OCI-LY3 (cell line): ENCODE data around the gene PIK3C3.

Experiments used
- EZH2phosphoT487 ChIP-seq: fragments of 200-600 bp; shearing (Covaris generic); IDR thresholded peaks from 2 replicates; pipeline ENCODE4 v1.6.1; 2018; ENCODE audit warnings: antibody characterized with exemption, mixed run types, low read depth
- TF ChIP-seq, protein P1 (sequence below): fragments of 200-600, 300-600 bp; sonication (generic); IDR thresholded peaks from 2 replicates; pipeline ENCODE4 v1.5.1; 2014; ENCODE audit warnings: antibody characterized with exemption, low read length, low read depth

DNA sequence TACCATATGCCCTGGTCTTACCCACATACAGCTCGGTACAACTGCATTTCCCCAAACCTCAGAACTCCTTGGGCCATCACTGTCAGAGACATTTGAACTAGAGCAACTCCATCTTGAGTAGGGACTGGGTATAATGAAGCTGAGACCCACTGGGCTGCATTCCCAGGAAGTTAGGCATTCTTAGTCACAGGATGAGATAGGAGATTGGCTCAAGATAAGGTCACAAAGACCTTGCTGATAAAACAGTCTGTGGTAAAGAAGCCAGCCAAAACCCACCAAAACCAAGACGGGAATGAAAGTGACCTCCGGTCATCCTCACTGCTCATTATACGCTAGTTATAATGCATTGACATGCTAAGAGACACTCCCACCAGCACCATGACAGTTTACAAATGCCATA is 131.3 kb downstream of the PIK3C3 start:
- TF ChIP-seq, protein P1, sequence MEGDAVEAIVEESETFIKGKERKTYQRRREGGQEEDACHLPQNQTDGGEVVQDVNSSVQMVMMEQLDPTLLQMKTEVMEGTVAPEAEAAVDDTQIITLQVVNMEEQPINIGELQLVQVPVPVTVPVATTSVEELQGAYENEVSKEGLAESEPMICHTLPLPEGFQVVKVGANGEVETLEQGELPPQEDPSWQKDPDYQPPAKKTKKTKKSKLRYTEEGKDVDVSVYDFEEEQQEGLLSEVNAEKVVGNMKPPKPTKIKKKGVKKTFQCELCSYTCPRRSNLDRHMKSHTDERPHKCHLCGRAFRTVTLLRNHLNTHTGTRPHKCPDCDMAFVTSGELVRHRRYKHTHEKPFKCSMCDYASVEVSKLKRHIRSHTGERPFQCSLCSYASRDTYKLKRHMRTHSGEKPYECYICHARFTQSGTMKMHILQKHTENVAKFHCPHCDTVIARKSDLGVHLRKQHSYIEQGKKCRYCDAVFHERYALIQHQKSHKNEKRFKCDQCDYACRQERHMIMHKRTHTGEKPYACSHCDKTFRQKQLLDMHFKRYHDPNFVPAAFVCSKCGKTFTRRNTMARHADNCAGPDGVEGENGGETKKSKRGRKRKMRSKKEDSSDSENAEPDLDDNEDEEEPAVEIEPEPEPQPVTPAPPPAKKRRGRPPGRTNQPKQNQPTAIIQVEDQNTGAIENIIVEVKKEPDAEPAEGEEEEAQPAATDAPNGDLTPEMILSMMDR: no peak
- TF ChIP-seq EZH2phosphoT487: no peak
